GM12865 (cell line): ENCODE results near the gene FAM20C.

Experiments
- DNase-seq: peaks from one replicate; pipeline ENCODE4 v3.0.0; 2010; ENCODE audit warnings: low read depth
- H3K4me3 ChIP-seq: 2 replicates; pipeline ENCODE4 v1.5.1; 2011; ENCODE audit warnings: mild to moderate bottlenecking, low read depth, low read length, control low read depth
- CTCF ChIP-seq: IDR thresholded peaks from 2 replicates; pipeline ENCODE4 v1.5.1; 2011; ENCODE audit warnings: low read length, control low read depth, low read depth, inconsistent platforms; ENCODE audit not compliant: insufficient read depth; ENCODE audit errors: missing control alignments

FAM20C gene

GRCh38 chr7:189719-190118 is 2.7 kb upstream of the FAM20C start:
- no peak for TF ChIP-seq CTCF

GRCh38 chr7:190196-190595 is 2.2 kb upstream of the FAM20C start:
- H3K4me3 ChIP-seq = no peak overlapping the region
- no peak for TF ChIP-seq CTCF
- DNase-seq = no peak

More at GRCh38 chr7:189719-190118, 2.7 kb upstream of the FAM20C start:
- no peak overlapping the region for H3K4me3 ChIP-seq
- DNase-seq = no peak

- DNase-seq = no peak
Measured at GRCh38 chr7:191105-191980, 1.0 kb upstream of the FAM20C start.

GRCh38 chr7:192701-193480 is 520 bp downstream of the FAM20C start:
- H3K4me3 ChIP-seq = no peak overlapping the region
- TF ChIP-seq CTCF = no peak
- no peak for DNase-seq

More at GRCh38 chr7:191105-191980, 1.0 kb upstream of the FAM20C start:
- H3K4me3 ChIP-seq = no peak overlapping the region
- TF ChIP-seq CTCF = no peak

- no peak overlapping the region for H3K4me3 ChIP-seq
- TF ChIP-seq CTCF = no peak
- DNase-seq = no peak
Measured at GRCh38 chr7:193481-194251, 1.3 kb downstream of the FAM20C start.

GRCh38 chr7:194252-195009 is 2.1 kb downstream of the FAM20C start:
- no peak overlapping the region for H3K4me3 ChIP-seq
- no peak for TF ChIP-seq CTCF
- no peak for DNase-seq
